Smooth muscle cell of the brain vasculature (primary cell): ENCODE measurements around the gene ESRP2.
A peak's percentile ranks its signal among the peaks of the same experiment; 100 is the strongest.

Source experiments
- DNase-seq: peaks from one replicate; pipeline ENCODE4 v3.0.0-alpha.2; 2012; ENCODE audit warnings: low read depth, low spot score

The ESRP2 gene

DNA sequence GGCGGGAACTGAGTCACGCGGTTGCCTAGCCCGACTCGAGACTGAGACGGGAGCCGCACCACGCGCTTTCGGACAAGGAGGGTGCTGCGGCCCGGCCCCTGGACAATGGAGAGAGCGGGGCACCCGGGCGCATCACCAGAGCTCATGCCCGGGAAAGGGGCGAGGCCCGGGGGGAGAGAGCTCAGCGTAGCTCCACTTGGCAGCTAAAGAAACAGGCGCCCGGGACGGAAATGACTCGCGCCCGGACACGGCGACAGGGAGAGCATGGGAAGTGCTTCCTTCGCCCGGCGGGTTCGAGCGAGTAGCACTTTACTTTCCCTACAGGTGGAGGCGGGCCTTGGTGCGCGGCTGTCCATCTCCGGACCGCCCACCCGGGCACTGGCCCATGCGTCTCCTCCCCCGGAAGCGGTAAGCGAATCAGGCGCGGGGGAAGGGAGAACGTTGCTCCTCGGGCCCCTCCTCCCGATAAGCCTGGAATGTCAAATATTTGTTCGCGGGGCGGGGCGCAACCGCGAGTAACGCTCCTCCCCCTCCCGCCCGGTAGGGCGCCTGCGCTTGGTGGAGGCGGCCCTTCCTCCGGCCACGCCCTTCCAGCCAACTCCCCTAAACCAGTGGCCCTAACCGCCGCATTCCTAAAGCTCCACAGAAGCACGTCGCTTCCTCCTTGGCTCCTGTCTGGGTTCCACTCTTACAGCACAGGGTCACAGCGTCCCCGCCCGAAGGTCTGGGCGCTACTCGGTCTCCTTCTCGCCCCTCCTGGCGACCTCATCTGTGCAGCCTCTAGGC, 1.5 kb upstream of the ESRP2 start:
- peak; percentile 84 for DNase-seq

DNA sequence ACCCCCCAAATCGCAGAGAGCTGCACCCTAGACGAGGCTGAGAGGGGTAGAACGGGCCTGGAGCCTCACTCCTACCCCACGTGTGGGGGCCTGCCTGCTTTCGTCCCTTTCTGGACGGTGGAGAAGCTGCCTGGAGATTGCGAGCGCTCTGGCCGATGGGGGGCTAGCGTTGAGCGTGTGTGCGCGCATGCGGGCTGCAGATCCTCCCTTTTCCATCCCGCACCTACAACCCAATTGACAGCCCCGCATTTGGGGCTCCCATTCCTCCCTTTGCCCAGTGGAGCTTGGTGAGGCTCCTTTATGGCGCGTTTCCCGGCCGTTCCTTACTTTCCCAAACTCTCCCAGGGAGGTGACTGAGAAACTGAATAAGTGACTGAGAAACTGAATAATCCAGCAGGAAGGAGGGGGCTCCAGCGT, 907 bp upstream of the ESRP2 start:
- no peak for DNase-seq

DNA sequence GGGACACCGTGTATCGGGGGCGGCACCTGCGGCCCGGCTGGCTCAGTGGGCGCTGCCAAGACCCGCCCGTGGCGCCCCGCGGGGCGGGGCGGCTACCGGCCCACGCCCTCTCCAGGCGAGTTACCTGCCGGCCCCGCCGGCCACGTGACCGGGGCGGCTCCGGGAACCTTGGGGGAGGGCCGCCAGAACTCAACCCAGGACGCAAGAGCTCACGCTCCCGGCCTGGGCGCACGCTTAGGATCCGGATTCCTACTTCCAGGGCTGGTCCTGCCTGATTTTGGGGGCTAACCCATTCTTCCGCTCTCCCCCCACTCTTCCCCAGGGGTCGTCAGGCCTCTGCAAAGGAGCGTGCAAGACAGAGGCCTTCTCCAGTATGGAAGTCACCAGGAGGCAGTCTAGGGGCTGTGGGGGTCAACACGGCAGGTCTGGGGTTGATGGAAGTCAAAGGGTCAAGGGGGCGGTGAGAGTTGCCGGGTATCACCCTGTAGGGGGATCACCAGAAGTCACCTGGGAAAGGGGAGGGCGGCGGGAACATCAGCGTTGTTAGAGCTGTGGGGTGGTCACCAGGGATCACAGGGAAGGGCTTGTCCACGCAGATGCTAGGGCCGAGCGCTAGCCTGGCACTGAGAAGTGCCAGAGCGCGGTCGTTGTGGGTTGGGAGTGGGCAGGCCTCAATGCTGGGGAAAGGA, 354 bp upstream of the ESRP2 start:
- DNase-seq = no peak

DNA sequence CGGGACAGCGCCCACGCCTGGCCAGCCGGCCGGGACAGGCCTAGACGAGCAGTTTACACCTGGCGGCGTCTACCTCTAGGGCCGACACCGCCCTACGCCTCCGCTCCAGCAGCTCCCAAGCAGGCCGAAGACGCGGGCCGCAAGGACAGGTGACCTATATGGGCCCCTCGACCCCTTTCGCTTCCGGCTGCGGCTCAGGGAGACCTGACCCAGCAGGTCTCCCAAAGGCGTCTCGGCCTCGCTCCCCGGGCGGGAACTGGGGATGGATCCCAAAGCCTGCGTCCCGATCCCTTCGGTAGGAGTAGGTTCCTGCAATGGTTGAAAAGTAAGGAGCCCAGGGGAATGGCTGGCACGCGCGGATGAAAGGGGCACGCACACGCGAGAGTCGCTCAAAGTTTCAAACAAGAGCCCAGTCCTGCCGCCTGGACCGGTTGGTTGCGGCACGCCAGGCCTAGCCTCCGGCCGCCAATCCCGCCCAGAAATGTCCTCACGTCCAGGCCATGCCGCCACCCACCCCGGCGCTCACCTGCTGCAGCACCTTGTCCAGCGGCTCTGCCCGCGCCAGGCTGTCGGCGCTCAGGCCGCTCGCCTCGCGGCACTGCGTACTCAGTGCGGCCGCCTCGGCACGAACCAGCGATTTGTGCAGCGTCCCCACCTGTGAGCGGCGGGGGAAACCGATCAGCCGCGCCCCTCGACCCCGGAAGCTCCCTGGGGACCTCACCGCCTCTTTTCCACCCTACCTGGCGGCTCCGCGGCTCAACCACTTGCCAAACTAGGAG, 630 bp downstream of the ESRP2 start:
- DNase-seq = no peak

DNA sequence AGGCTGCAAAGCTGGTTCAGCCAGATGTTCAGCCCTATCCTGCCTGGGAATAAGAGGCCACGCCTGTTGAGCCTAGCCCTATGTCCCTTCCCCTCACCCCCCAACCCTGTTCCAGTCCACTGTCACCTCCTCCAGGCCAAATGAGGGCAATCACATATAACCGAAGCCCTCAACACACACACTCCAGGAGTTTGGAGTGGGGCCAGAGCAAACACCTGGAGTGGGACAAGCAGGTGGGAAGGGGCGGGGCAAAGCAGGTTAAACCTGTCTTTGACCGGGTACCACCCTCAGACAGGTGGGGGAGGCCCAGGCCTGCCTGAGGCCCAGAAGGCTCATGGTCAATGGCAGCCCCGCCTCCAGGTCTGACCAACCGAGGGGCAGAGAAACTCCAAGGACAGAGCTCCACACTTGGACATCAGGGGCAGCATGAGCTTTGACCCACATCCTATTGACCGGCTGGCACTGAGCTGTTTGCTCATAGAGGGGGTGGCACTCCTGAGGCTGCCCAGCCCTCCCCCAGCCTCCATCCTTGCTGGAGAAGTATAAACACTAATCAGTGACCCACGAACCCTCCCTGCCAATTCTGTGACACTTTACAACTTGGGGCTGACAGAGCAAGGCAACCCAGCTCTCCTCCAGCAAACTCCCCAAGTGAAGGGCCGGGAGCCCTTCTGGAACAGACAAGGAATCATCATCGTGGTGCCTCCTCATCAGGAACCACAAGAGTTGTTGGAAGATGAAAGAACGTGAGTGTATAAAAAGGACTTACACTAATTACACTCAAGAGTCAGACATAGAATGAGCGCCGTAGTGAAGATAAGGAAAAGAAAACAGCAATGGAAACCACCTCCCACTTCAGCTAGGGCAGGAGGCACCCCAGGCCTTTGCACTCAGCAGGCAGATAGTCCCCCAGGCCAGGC, 1.5 kb downstream of the ESRP2 start:
- DNase-seq = no peak

DNA sequence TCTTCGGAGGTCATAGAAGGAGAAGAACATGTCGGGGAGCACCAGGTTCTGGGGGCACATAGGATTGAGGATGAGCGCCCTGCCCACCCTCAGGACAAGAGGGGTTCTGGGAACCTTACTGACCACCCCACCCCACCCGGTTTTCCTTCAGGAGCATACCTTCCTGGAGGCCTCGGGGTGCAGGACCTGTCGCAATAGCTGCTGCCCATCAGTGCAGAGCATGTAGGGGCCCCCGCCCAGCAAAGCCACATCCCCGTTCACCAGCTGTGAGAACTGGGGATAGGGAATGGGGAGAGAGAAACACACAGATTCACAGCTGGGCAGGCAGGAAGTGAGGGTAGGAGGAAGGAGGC, 2.1 kb downstream of the ESRP2 start:
- no peak for DNase-seq

DNA sequence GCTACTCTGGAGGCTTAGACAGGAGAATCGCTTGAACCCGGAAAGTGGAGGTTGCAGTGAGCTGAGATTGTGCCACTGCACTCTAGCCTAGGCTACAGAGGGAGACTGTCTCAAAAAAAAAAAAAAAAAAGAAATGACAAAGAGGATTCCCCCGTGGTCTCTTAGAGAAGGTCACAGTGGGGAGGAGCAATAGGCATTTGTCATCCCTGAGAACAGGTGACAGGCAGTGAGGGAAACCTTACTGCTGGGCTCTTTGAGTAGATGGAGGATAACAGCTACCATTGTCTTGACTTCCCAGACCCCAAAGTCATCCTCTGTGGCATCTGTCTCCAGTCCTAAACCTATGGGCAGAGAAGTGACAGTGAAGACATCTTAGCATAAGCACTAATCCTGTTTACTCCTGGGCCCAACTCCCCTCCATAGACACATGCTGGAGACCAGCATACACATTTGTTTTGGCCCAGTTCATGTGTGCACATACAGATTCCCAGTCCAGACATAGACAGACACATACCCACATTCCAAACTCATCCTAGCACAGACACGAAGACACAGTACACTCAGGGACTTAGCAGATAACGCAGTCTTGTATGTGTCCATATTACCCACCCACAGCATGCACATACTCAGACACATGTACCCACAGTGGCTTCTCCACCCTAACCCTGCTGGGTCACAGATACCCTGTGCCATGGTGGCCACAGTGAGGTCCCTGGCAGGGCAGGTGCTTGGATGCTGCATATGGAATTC, 2.7 kb downstream of the ESRP2 start:
- no peak for DNase-seq

DNA sequence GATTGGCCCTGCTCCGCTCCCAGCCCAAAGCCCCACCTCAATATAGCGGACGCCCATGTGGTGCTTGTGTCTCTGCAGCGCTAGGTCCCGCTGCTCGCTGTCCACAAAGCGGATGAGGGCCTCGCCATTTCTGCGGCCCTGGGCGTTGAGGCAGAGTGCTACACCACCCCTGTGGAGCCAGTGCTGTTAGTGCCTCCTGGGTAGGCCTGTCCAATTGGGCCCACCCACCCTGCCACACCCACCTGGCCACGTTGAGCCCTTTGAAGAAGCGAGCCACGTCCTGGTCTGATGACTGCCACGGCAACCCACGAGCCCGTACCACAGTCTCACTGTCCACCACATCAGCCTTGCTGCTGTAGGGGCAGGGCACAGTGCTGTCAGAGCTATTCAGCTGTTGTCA, 3.6 kb downstream of the ESRP2 start:
- DNase-seq = no peak

DNA sequence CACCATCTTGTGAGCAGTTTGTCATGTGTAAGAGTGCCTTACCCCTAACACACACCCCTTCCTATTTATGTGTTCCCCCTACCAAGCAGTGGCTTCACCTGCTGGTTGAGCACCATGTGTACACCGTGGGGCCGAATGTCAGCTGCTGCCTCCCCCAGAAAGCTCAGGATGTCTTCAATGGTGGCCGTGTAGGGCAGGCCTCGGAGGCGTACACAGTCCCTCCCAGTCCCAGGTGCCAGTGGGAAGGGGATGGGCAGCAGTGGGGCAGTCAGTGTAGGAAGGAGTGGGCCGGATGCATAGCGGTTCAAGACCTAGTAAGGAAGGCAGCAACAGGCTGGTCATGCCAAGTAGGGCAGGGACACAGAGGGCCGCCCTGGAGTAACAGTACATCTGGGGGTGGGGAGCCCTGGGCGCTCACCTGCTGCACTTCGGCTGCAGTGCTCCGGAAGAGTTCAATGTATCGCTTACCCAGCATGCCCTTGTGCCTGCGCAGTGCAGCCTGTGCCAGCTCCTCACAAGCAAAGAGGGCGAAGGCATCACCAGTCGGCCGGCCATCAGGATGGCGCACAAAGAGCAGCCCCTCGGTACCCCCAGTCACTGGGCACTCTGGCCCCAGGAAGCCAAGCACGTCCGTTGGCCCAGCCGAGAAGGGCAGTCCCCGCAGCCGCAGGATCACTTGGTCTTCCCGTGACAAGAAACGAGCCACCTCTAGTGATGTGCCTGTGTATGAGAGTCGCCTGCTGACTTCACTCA, 4.4 kb downstream of the ESRP2 start:
- no peak for DNase-seq

DNA sequence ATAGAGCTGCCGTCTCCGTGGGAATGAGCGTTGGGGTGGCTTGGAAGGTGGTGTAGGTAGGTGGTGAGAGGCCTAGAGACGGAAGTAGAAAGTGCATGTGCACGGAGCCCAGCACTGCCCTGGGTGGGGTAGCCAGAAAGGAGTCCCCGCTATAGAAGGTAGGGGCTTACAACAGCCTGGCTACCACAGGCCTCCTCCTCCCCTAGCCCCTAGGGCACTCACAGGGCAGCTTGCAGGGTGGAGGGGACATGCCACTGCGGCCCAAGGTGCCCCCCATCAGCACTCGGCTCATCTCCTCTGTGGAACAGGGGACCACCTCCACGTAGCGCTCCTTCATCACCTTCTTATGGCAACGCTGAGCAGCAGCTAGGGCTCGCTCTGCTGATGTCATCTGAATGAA, 5.0 kb downstream of the ESRP2 start:
- DNase-seq = no peak

DNA sequence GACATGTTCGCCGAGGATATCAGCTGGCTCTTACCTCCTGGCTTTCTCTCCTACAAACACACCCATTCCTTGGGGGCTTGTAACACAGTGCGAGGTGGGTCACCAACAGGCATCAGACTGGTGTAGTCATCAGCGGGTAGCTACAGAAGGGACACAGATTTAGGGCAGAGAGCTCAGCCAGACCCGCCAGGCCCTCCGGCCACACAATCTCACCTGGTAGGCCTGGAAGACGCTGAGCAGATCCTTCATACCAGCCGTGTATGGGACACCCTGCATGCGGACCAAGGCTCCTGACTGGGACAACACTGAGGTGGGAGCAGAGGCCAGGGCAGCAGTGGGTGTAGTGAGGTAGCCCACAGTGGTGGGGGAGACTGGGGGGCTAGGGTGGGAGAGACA, 5.8 kb downstream of the ESRP2 start:
- DNase-seq = no peak

DNA sequence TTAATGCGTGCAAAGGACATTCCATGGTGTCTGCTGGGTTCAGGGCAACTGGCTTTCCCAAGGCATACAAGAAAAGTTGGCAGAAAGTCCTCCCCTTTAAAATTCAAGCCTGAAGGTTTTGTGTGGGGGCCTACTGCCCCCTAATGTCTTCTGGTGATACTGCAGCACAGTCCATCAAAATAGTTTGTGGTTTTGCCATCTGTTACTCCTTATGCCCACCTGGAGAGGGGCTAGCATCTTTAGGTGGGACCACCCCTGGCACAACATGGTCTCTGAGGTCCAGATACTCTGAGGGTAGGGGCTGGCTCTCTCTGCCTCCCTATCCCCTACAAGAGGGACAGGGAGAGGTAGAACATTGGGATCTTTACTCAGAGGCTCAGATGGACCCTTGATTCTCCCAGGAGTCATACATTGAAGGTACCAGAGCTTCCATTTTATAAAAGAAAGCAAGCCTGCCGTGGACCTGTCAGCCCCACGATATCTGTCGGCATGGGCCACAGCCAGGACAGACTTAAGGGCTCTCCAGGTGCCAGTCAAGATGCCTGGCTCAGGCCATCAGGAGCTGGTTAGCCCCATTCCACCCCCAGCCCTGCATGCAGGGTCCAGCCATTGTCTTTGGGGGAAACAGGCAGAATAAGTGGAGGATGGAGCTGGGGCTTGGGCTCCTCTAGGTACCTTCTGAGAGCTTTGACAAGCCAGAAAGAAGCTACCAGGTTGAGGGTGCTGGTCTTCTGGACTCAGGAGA, 6.3 kb downstream of the ESRP2 start:
- no peak for DNase-seq

DNA sequence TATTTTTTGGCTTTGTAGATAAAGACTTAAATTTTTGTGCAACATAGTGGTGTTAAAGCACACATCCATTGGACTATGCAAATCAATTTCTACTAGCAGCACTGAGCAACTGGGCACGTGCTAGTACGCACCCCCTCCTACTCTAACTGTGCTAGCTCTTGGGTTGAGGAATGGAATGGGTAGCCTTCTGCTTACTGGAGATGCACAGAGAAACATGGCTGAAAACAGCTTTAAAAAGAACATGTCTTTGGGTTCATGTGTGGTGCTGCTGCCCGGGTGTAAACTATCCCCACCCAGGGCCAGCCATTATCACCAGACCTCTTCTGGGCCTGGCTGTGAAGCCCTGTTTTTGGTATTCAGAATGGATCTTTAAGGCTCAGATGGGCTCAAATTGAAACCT, 7.3 kb downstream of the ESRP2 start:
- no peak for DNase-seq

DNA sequence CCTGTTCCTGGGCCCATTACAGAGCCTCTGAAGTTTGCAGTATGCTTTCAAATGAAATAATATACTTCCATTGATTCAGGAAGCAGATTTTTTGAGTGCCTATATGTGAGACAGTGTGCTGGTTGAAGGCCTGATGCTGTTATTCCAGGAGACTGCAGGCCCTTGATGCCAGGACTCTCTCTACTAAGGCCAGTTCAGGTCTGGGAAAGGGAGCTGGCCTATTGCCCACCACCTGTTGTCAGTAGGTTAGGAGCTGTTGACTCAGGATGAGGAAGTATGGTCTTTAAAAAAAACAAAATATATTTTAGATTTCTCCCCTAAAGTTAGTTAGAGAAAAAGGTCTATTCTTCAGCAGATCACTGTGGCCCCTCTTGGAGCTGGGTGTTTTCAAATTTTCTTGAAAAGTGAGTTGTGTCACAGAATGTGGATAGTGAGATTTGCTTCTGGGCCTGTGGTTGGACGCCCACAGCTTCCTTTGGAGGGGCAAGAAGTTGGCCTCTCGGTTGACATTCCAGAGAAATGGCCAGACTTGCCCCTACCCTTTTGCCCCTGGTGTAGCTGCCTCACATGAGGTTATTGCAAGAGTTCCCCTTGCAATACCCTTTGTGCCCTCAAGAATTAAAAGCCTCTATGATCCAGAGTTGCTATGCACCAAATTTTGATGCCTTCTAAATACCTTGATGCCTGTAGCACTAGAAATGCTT, 7.9 kb downstream of the ESRP2 start:
- no peak for DNase-seq

DNA sequence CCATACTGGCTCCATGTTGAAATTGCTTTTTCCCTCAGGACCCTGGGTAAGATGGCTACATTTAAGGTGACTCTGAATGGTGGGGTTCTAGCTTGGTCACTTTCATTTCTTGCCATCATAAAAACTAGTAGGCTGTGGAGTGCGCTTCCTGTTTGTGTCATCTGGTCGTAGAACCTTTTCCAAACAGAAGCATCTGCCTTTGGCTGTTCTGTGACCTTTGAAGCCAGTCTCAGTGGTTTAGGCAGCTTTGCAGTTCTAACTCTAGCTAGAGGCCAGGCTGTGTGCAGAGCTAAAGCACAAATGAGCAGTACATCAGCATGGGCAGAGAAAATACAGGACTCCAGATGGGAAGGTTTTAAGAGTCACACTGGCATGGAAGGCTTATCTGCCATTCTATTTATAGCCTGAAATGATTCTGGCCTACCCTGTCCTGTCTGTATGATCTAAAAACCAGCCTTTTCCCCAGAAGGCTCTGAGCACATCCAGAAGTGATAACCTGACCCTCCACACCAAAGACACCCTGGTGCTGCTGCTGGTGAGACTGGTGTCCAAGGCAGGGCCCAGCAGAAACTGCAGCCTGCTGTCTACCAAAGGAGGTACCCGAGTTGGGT, 8.6 kb downstream of the ESRP2 start:
- no peak for DNase-seq

DNA sequence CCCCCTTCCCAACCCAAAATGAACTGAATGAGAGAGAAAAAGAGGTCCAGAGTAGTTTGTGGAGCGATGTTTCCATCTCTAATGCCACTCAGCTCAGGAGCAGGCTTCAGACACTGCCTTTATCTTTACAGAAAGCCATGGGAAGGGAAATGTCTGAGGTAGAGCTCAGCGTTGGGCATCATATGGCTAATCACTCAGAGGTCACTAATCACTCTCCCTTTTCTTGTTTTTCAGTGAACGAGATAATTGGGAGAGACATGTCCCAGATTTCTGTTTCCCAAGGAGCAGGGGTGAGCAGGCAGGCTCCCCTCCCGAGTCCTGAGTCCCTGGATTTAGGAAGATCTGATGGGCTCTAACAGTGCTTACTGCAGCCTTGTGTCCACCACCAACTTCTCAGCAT, 9.8 kb downstream of the ESRP2 start:
- no peak for DNase-seq

DNA sequence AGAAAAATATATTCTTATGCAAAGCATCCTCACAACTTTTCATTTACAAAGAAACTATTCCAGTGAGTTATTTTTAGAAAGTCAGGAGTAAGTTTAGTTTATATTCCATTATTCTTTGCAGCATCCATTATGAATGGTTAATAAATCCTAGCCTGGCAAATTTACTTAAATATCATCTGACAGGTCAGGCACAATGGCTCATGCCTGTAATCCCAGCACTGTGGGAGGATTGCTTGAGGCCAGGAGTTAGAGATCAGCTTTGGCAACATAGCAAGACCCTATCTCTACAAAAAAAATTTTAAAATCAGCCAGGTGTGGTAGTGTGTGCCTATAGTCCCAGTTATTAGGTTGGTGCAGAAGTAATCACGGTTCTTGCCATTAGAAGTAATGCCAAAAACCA, 12.9 kb downstream of the ESRP2 start:
- DNase-seq = no peak

DNA sequence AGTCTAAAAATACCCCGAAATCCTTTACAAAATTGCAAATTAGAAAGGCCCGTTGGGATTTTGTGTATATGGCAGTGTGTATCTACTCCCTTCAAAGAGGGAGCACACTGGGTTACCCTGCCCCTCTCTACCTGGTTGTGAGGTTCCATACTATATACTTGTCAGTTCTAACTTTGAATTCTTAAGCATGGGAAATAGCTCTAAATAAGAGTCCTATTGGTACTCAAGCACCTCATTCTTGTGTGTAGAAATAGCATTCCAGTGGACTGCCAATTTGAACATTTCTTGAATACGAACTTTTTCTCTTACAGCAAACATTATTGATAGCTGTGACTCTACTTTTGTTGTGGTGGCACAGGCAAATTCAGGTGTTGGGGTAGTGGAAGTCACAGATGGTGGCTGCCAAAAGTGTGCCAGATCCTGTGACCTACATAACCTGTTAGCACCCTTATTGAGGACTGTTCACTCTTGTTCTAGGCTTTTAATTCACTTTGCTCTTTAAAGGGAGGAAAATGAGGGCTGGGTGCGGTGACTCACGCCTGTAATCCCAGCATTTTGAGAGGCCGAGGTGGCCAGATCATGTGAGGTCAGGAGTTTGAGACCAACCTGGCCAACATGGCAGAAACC, 16.1 kb downstream of the ESRP2 start:
- DNase-seq = no peak
